Cerebellar cortex (tissue), 1 donor: Measurements from ENCODE around the gene LRTM2.

Experiments used
- DNase-seq: peaks from one replicate; pipeline ENCODE4 v3.0.0-alpha.2; 2015; ENCODE audit warnings: low spot score

LRTM2 gene

DNA sequence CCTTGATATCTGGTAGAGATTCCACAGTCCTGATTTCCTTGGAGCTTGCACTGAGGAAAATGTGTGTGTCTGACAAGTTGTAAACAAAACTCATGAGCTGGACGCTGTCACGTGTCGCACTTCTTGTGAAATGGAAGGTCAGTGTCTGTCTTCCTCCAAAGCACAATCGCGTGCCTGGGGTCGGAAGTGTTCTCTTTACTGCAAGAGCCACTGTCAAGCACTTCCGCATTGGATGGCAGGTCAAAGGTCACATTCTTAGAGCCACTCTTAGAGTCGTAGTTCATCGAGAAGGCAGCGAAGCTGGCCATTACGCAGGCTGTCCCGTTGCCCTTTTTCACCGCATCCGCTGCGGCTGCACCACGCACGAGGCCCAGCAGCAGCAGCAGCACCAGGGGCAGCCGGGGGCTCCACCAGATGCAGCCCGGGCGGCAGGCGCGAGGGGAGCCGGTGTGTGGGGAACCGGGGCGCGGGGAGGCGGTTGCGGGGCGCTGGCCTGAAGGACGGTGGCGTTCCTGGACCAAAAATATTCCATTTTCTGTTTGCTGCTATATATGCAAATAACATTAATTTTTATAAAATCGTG, 45.0 kb downstream of the LRTM2 start:
- no peak for DNase-seq

DNA sequence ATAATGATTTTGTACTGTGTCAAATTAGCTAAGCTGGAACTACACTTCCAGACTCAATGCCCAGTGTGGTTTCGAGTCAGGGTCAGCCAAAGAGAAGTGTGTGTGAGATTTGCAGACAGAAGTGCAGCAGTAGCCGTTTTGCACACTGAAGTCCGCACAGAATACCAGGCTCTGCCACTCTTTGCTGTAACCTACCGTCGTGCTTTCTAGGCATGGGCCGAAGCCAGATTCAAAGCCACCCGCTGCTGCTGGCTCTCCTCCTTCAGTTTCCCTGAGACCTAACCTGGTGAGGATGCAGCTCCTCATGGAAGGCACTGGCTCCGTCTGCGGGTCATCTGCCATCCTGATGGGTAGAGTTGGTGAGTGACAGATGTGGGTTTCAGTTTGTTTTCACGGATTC, 48.8 kb downstream of the LRTM2 start:
- DNase-seq, result no peak

DNA sequence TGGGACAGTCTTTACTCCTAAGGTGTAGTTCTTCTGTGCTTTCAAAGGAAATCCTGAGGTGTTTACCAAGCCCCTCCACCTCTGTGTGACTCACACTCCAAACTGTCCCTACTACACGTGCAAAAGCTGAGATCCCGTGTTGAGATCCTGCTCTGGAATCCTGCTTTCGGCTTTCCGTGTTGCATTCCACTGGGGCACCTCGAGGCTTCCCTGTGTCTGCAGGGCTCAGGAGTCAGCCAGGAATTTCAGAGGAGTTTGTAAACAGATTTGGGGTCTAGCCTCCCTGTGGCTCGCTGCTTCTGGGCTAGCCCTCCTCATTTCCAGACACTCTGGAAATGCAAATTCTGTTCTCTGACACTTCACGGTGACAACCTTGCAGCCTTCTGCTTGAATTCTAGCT, 49.7 kb downstream of the LRTM2 start:
- DNase-seq, result no peak

DNA sequence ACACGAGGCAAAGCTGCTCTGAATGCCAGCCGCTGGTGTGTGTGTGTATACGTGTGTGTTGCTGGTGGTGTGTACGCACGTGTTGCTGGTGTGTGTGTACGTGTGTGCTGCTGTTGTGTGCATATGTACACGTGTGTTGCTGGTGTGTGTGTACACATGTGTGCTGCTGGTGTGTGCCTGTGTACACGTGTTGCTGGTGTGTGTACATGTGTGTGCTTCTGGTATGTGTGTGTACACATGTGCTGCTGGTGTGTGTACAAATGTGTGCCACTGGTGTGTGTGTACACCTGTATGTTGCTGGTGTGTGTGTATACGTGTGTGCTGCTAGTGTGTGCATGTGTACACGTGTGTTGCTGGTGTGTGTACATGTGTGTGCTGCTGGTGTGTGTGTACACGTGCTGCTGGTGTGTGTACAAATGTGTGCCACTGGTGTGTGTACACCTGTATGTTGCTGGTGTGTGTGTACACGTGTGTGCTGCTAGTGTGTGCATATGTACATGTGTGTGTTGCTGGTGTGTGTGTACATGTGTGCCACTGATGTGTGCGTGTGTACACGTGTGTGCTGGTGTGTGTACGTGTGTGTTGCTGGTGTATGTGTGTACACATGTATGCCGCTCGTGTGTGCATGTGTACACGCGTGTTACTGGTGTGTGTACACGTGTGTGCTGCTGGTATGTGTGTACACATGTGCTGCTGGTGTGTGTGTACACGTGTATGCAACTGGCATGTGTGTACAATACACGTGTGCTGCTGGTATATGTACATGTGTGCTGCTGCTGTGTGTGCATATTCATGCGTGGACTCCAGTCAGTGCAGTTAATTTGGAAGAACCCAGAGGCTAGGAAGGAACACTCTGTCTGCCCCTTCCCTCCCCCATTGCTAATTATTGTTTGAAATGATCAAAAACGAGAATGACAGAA, 50.9 kb downstream of the LRTM2 start:
- DNase-seq, result no peak

DNA sequence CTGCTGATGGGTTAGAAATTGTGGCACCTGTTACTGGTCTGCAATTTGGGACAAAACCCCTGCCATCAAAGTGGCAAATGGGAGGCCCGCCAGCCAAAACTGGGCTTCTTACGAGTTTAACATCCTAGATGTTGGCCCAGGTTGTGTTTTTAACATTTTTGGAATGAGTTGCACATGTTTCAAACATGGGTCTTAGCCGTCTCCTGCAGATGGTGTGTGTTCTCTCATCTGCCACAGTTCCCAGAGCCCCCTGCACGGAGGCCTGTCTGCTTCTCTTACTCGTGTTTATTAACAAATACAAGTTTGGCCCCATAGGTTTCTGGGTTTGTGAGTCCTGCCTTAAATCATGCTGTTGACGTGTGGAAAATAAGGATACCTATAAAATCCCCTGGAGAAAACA, 51.6 kb downstream of the LRTM2 start:
- DNase-seq, result no peak

DNA sequence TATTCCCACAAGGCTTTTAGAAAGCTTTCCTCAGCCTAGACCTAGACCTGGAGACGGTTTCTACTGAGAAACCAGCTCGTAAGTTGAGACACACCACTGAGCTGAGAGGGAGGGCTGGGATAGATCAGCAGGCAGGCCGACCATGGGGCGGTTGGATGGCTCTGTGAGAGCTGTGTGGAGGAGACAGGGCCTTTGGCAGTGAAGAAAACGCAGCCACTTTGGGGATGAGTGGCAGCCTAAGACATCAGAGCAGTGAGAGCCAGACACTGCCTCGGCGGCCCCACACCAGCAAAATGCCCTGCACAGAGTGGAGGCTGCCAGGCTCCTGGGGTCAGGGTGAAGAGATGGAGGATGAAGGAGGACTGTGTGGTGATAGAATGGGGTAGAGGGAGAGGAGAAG, 52.1 kb downstream of the LRTM2 start:
- DNase-seq, result no peak

DNA sequence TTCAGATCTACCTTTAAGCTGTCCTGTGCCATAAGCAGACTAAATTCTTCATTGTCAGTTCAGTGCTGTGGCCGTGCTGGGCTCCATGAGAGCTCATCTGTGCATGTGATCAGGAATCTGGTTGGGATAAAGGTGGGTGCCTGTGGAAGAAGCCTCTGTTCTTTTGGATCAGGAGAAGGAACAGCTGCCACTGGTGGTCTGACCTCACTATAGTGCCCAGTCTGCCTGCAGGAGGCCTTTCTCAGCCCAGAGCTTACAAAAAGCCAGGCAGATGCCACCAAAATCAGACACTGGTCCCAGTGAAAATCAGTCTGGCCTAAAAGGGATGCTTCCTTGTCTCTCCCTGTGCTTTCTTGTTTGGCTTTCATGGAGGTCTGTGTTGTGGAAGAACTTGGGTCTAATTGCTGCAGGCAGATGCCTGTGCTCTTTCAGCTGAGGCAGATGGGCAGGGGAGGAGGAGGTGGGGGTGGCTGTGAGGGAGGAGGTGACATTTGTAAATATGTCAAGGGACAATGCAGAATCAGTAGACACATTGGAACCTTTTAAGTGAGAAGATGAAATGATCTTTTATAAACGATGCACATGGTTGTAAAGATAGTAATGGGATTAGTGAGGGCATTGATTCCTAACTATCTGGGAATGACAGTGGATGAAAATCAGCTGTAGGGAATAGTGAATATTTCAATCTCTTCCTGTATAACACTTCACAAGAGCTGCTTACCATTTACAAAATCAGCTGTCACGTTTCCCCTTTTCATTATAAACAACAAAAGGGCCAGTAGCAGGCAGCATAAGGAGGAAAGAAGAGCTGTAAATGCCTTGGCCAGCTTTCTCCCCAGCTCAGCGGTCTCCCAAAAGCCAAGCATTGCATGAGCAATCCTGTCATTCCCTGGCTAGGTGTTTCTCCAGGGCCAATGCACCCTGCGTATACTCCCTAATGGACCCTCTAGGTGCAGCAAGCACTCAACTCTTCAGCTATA, 53.5 kb downstream of the LRTM2 start:
- no peak for DNase-seq

GRCh38 chr12:1875608-1876007, 55.2 kb downstream of the LRTM2 start:
- DNase-seq, result no peak

DNA sequence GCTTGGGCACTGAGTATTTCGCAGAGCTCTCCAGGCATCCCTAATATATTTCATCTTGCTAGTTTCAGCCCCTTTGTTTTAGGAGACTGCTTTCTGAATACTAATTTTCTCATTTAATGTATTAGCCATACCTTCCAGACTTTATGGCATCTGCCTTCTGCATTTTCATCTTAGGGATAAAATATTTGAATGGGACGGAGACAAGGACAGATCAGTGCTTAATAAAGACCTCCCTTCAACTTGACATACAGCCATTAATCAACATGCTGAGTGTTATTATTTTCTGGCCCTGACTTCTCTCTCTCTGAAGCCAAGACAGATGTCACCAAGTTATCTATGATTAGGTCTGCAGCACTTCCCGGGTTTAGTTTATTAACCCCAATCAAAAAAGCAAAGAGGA, 55.7 kb downstream of the LRTM2 start:
- no peak for DNase-seq

GRCh38 chr12:1877169-1877878, 57.0 kb downstream of the LRTM2 start:
- no peak for DNase-seq

DNA sequence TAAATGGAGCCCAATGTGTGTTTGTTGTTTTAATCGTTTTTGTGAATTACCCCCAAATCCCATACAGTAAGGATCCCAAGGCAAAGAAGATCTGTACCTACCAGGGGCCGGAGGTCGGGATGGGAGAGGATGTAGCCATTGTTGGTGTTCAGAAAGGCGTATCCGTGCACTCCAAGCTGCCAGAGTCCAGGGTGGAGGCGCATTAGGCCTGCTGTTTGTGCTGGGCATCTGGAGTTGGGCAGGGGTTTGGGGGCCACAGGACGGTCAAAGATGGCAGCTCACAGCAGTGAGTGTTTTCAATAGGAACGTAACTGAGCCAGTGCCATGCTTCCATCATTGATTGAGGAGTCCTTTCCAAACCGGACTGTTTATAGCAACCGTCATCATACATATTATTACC, 57.8 kb downstream of the LRTM2 start:
- no peak for DNase-seq

DNA sequence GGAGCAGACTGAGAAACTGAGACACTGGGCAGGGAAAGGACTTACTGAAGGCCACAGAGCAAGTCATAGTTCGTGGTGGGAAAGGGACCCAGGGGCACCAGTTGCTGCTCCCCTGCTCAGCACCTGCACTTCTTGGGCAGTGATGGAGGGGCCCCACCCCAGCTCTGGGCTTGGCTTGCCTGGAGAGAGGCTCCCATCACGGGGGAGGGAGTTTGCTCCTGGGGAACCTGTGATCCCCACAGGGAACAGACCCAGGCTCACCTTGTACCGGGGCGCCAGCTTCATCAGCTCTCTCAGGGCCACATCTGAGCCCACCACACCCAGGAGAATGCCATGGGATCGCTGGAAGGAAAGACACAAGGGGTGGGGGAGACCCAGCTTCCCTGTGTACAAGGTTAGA, 58.3 kb downstream of the LRTM2 start:
- no peak for DNase-seq

GRCh38 chr12:1879633-1880032, 59.3 kb downstream of the LRTM2 start:
- no peak for DNase-seq

GRCh38 chr12:1880153-1880845, 59.9 kb downstream of the LRTM2 start:
- no peak for DNase-seq

DNA sequence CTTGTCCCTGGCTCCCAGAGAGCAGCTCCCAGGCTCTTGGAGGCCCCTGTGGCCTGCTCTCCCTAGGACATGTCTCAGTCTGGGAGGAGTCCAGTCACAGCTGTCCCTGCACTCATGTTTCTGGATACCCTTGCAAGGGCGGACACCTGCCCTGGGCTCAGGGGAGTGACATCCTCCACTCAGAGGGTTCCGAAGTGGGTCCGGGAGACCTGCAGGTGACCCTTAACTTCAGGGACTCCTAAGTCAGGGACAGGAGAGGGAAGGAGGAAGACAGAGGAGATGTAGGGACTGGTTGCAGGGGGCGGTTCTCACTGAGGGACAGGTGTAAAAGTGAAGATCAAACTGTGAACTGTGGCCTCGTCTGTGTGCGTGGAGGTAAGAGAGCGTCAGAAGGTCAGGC, 60.5 kb downstream of the LRTM2 start:
- no peak for DNase-seq

- DNase-seq, result no peak
Measured at GRCh38 chr12:1881301-1881700, 60.9 kb downstream of the LRTM2 start.

DNA sequence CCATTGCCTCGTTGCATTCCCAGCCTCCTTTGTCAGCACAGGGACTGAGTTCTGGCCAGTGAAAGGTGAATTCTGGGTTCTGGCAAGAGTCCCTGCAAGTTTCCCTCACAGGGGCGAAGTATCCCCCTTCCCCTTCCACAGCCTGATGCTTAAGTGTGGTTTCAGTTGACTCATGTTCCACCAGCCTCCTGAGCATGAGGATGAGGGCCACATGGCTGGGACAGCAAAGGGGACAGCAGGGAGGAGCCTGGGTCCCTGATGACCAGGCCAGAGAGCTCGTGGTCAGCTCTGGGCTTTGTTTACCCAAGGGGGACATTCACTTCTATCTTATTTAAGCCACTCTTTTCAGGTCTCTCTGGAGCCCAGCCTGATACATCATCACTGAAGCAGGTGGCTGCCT, 61.6 kb downstream of the LRTM2 start:
- DNase-seq, result no peak

GRCh38 chr12:1882405-1882804, 62.0 kb downstream of the LRTM2 start:
- DNase-seq, result no peak

DNA sequence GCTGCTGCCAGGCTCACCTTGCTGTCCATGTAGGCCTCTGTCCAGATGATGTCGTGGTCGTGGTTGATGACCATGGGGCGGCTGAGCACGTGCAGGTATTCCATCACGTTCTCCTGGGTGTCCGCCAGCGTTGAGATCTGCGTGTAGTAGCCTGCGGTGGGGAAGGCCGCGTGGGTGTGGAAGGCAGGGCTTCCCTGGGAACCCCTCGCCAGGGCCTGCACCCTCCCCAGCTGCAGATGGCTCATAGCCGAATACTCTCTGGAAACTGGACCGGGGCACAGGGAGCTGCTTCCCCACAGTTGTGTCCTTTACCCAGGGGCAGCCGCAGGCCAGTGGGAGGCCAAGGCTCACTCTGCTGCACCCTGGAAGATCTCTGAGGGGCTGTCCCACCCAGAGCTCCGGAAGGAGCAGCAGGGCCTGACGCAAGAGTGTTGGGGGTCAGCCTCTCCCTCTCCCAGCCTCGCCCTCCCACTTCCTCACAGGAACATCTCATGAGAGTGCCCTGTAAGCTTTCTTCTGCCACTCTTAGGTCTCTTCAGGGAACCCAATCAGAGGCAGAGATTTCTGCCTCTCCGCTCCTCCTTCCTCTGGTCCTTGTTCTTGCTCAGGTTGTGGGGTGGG, 62.6 kb downstream of the LRTM2 start:
- DNase-seq, result no peak

GRCh38 chr12:1883513-1883912, 63.1 kb downstream of the LRTM2 start:
- no peak for DNase-seq

GRCh38 chr12:1884651-1885050, 64.3 kb downstream of the LRTM2 start:
- no peak for DNase-seq
